ENCODE results near the gene ZFHX3.

DNA sequence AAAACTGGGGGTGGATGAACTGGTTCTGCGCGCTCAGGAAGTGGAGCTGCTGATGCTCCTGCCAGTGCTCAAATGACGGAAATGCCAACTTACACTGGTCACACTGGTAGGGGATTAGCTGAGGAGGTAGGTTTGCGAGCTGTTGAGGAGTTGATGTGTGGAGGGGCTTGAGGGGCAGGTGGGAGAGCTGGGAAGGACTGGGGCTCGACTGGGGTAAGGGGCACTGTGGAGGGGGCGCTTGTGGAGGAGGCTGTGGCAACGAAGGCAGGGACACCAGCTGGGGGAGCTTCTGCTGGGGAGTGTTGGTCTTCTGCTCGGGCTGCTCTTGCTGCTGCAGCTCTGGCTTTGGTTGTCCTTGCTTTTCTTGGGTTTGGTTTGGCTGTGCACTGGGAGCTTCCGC is 252.9 kb downstream of the ZFHX3 start:
- TF ChIP-seq, protein P1, sequence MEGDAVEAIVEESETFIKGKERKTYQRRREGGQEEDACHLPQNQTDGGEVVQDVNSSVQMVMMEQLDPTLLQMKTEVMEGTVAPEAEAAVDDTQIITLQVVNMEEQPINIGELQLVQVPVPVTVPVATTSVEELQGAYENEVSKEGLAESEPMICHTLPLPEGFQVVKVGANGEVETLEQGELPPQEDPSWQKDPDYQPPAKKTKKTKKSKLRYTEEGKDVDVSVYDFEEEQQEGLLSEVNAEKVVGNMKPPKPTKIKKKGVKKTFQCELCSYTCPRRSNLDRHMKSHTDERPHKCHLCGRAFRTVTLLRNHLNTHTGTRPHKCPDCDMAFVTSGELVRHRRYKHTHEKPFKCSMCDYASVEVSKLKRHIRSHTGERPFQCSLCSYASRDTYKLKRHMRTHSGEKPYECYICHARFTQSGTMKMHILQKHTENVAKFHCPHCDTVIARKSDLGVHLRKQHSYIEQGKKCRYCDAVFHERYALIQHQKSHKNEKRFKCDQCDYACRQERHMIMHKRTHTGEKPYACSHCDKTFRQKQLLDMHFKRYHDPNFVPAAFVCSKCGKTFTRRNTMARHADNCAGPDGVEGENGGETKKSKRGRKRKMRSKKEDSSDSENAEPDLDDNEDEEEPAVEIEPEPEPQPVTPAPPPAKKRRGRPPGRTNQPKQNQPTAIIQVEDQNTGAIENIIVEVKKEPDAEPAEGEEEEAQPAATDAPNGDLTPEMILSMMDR (IDR thresholded peaks at IDR 0.05) = no peak
- no peak for TF ChIP-seq EP300 (IDR thresholded peaks at IDR 0.05)

All from ovary (tissue), 3 donors.